H9 (cell line): ENCODE measurements around the gene ZNF429. TPM values are rescaled to one million over a fixed set of nuclear protein-coding genes. Genes with fewer than 3 reads are reported as not detected.

ENCODE experiments used
- DNase-seq: peaks from one replicate; pipeline ENCODE4 v3.0.0-alpha.2; 2017
- H2AFZ ChIP-seq: one replicate; pipeline ENCODE4 v1.6.1; 2013; ENCODE audit warnings: mild to moderate bottlenecking, low read length, control low read depth, moderate library complexity
- H2AK5ac ChIP-seq: 2 replicates; pipeline ENCODE4 v1.6.1; 2013; ENCODE audit warnings: low read length, control low read depth, mixed read lengths; ENCODE audit not compliant: insufficient read length
- H2BK120ac ChIP-seq: one replicate; pipeline ENCODE4 v1.6.1; 2013; ENCODE audit warnings: low read depth, mild to moderate bottlenecking, low read length, control low read depth, inconsistent platforms; ENCODE audit not compliant: poor library complexity, severe bottlenecking
- H2BK12ac ChIP-seq: 2 replicates; pipeline ENCODE4 v1.6.1; 2013; ENCODE audit warnings: low read length, control low read depth, mixed read lengths, low read depth; ENCODE audit not compliant: insufficient read length
- H2BK15ac ChIP-seq: 2 replicates; pipeline ENCODE4 v1.6.1; 2013; ENCODE audit warnings: low read depth, low read length, control low read depth
- H2BK20ac ChIP-seq: one replicate; pipeline ENCODE4 v1.6.1; 2013; ENCODE audit warnings: low read depth, mild to moderate bottlenecking, low read length, control low read depth, inconsistent platforms; ENCODE audit not compliant: poor library complexity, severe bottlenecking
- H2BK5ac ChIP-seq: 2 replicates; pipeline ENCODE4 v1.6.1; 2013; ENCODE audit warnings: low read length, control low read depth, mixed read lengths; ENCODE audit not compliant: insufficient read length
- H3K14ac ChIP-seq: 2 replicates; pipeline ENCODE4 v1.6.1; 2013; ENCODE audit warnings: low read length, control low read depth; ENCODE audit not compliant: insufficient read depth
- H3K18ac ChIP-seq: 2 replicates; pipeline ENCODE4 v1.6.1; 2013; ENCODE audit warnings: low read depth, mild to moderate bottlenecking, mixed read lengths, low read length, control low read depth; ENCODE audit not compliant: insufficient read length
- H3K23ac ChIP-seq: 2 replicates; pipeline ENCODE4 v1.6.1; 2013; ENCODE audit warnings: low read length, control low read depth, mixed read lengths, low read depth; ENCODE audit not compliant: insufficient read length
- H3K23me2 ChIP-seq: 2 replicates; pipeline ENCODE4 v1.6.1; 2013; ENCODE audit warnings: low read depth, mild to moderate bottlenecking, mixed read lengths, low read length, control low read depth; ENCODE audit not compliant: insufficient read length, poor library complexity, severe bottlenecking
- H3K27ac ChIP-seq: 2 replicates; pipeline ENCODE4 v1.5.1; 2013; ENCODE audit warnings: low read length, control low read depth, mixed read lengths, low read depth; ENCODE audit not compliant: insufficient read length
- H3K27me3 ChIP-seq: 2 replicates; pipeline ENCODE4 v1.6.1; 2013; ENCODE audit warnings: low read length, control low read depth, inconsistent platforms; ENCODE audit not compliant: insufficient read depth
- H3K4ac ChIP-seq: 2 replicates; pipeline ENCODE4 v1.6.1; 2013; ENCODE audit warnings: low read depth, mild to moderate bottlenecking, control low read depth, inconsistent platforms, low read length, moderate library complexity
- H3K4me1 ChIP-seq: 2 replicates; pipeline ENCODE4 v1.6.1; 2013; ENCODE audit warnings: low read length, control low read depth, inconsistent platforms; ENCODE audit not compliant: insufficient read depth
- H3K4me2 ChIP-seq: 2 replicates; pipeline ENCODE4 v1.6.1; 2013; ENCODE audit warnings: low read length, control low read depth, mixed read lengths; ENCODE audit not compliant: insufficient read length, insufficient read depth
- H3K56ac ChIP-seq: 2 replicates; pipeline ENCODE4 v1.6.1; 2013; ENCODE audit warnings: low read depth, mild to moderate bottlenecking, mixed read lengths, low read length, control low read depth; ENCODE audit not compliant: insufficient read length
- H3K79me1 ChIP-seq: 2 replicates; pipeline ENCODE4 v1.6.1; 2013; ENCODE audit warnings: low read depth, mild to moderate bottlenecking, moderate library complexity, low read length, control low read depth, inconsistent platforms; ENCODE audit not compliant: insufficient read depth, poor library complexity, severe bottlenecking
- H3K79me2 ChIP-seq: 2 replicates; pipeline ENCODE4 v1.6.1; 2013; ENCODE audit warnings: low read length, control low read depth, inconsistent platforms; ENCODE audit not compliant: insufficient read depth
- H3K9ac ChIP-seq: 2 replicates; pipeline ENCODE4 v1.6.1; 2013; ENCODE audit warnings: low read length, control low read depth, mixed read lengths; ENCODE audit not compliant: insufficient read length; ENCODE audit errors: extremely low read depth
- H3K9me3 ChIP-seq: one replicate; pipeline ENCODE4 v1.6.1; 2013; ENCODE audit warnings: low read depth, low read length, inconsistent platforms; ENCODE audit not compliant: control insufficient read depth
- H3T11ph ChIP-seq: one replicate; pipeline ENCODE4 v1.6.1; 2013; ENCODE audit warnings: mild to moderate bottlenecking, low read length, control low read depth, inconsistent platforms
- H4K20me1 ChIP-seq: one replicate; pipeline ENCODE4 v1.6.1; 2013; ENCODE audit not compliant: control insufficient read depth, insufficient read length, insufficient read depth
- H4K5ac ChIP-seq: 2 replicates; pipeline ENCODE4 v1.6.1; 2013; ENCODE audit warnings: low read depth, mild to moderate bottlenecking, mixed read lengths, low read length, control low read depth; ENCODE audit not compliant: insufficient read length
- H4K8ac ChIP-seq: replicated peaks from 2 replicates; pipeline ENCODE4 v1.6.1; 2013; ENCODE audit warnings: low read length, control low read depth, mixed read lengths, low read depth; ENCODE audit not compliant: insufficient read length
- H4K91ac ChIP-seq: 2 replicates; pipeline ENCODE4 v1.6.1; 2013; ENCODE audit warnings: low read depth, mild to moderate bottlenecking, moderate library complexity, mixed read lengths, low read length, control low read depth; ENCODE audit not compliant: insufficient read length
- H3K27ac Mint-ChIP-seq, 3 experiments: 2 replicates in 2 of 3; 3 replicates in 1 of 3; pipeline ENCODE4 v1.8.0; 2020 to 2021; ENCODE audit warnings: mixed read lengths in 3 of 3, mild to moderate bottlenecking in 1 of 3, moderate library complexity in 1 of 3
- H3K27me3 Mint-ChIP-seq: 2 replicates; pipeline ENCODE4 v1.8.0; 2021; ENCODE audit warnings: low read depth, mild to moderate bottlenecking, moderate library complexity, mixed read lengths
- H3K36me3 Mint-ChIP-seq, 3 experiments: 2 replicates in 2 of 3; 3 replicates in 1 of 3; pipeline ENCODE4 v1.8.0; 2020 to 2021; ENCODE audit warnings: low read depth in 3 of 3, mixed read lengths in 3 of 3; ENCODE audit not compliant: insufficient read depth in 1 of 3
- H3K4me1 Mint-ChIP-seq, 2 experiments: 2 replicates each; pipeline ENCODE4 v1.8.0; 2020; ENCODE audit warnings: mixed read lengths in 2 of 2
- H3K4me3 Mint-ChIP-seq, 2 experiments: 2 replicates in 1 of 2; 3 replicates in 1 of 2; pipeline ENCODE4 v1.8.0; 2020 to 2021; ENCODE audit warnings: mild to moderate bottlenecking in 2 of 2, mixed read lengths in 2 of 2, moderate library complexity in 1 of 2
- H3K9me3 Mint-ChIP-seq, 2 experiments: 2 replicates in 1 of 2; 3 replicates in 1 of 2; pipeline ENCODE4 v1.8.0; 2020; ENCODE audit warnings: mild to moderate bottlenecking in 2 of 2, mixed read lengths in 2 of 2, moderate library complexity in 1 of 2
- CTCF ChIP-seq: fragments of 200-600 bp; sonication (generic); conservative IDR thresholded peaks from 3 replicates; pipeline ENCODE4 v1.8.0; 2021; ENCODE audit warnings: antibody characterized with exemption, mild to moderate bottlenecking
- WGBS: extraction: QIAGEN DNeasy Blood & Tissue Kit; methylation state at CpG from one replicate; pipeline ENCODE4 v1.1.7; 2013; ENCODE audit warnings: missing lambda C conversion rate, low lambda C conversion rate, mixed read lengths; ENCODE audit not compliant: insufficient read length; ENCODE audit errors: extremely low coverage; 5-methylcytosine and 5-hydroxymethylcytosine counted together
- total RNA-seq: library from RNA; stranded (reverse); gene quantifications from 2 replicates; pipeline ENCODE4 v1.2.1, GENCODE V29; 2021

The ZNF429 gene
- total RNA-seq, 1 experiment from 2014 or later = 11.2 TPM

- H3K9me3 Mint-ChIP-seq = peaks cover 61 to 77% of the 10 kb centered on the region in 2 experiments
Observed at GRCh38 chr19:21519488-21519887, 14.1 kb downstream of the ZNF429 start.

More at GRCh38 chr19:21519488-21519887, 14.1 kb downstream of the ZNF429 start:
- H3K18ac ChIP-seq = no peak overlapping the region
- no peaks in the 10 kb centered on the region for H3K27me3 Mint-ChIP-seq
- no peak overlapping the region for H3K4me2 ChIP-seq
- H3K4ac ChIP-seq = no peak overlapping the region
- H3T11ph ChIP-seq = no peak overlapping the region
- no peaks in the 10 kb centered on the region; the same call in 1 of the 2 replicates for H3K79me2 ChIP-seq
- no peak overlapping the region for H2BK5ac ChIP-seq
- no peak overlapping the region for H2BK15ac ChIP-seq
- H2BK20ac ChIP-seq = no peak overlapping the region
- no peak for TF ChIP-seq CTCF
- H3K9me3 ChIP-seq = peaks cover 36% of the 10 kb centered on the region
- no peaks in the 10 kb centered on the region for H4K20me1 ChIP-seq
- H2BK12ac ChIP-seq = no peak overlapping the region
- H2AK5ac ChIP-seq = no peak overlapping the region
- no peak overlapping the region for H4K91ac ChIP-seq
- H2BK120ac ChIP-seq = no peak overlapping the region
- no peaks in the 10 kb centered on the region for H3K4me1 ChIP-seq
- H3K56ac ChIP-seq = no peak overlapping the region
- H3K27me3 ChIP-seq = no peaks in the 10 kb centered on the region
- H3K23ac ChIP-seq = no peak overlapping the region
- H2AFZ ChIP-seq = no peak overlapping the region
- H3K27ac Mint-ChIP-seq = no peak overlapping the region
- no peaks in the 10 kb centered on the region for H3K23me2 ChIP-seq
- no CpG with 5 or more reads among the region's 2 CpGs for WGBS
- H3K79me1 ChIP-seq = no peaks in the 10 kb centered on the region
- DNase-seq = no peak
- H3K4me3 Mint-ChIP-seq = no peak overlapping the region
- peaks cover 68 to 81% (median 70%) of the 10 kb centered on the region in 3 experiments for H3K36me3 Mint-ChIP-seq
- no peak overlapping the region for H4K5ac ChIP-seq
- no peak overlapping the region for H3K14ac ChIP-seq
- H3K9ac ChIP-seq = no peak overlapping the region
- H4K8ac ChIP-seq = no peak overlapping the region
- H3K27ac ChIP-seq = no peak overlapping the region
- H3K4me1 Mint-ChIP-seq = no peaks in the 10 kb centered on the region
